Spleen (tissue), 11 donors: ENCODE results near the gene FAM53B. TPM values are rescaled to one million over a fixed set of nuclear protein-coding genes. Genes with fewer than 3 reads are reported as not detected.

Experiments used
- DNase-seq: peaks from one replicate; pipeline ENCODE4 v3.0.0-alpha.2; 2020
- H3K27ac ChIP-seq, 8 donors: fragments of 200-600 bp; sonication (generic) in 7 of 8; 1 replicate in 4 of 8; 2 replicates in 4 of 8; pipeline versions ENCODE4 v1.5.0 to v1.8.0; 2016 to 2021; ENCODE audit warnings: inconsistent platforms in 4 of 8, mild to moderate bottlenecking in 4 of 8, moderate library complexity in 1 of 8
- H3K27me3 ChIP-seq, 7 donors: fragments of 200-600 bp; sonication (generic) in 6 of 7; replicated peaks in 1 of 7; 1 replicate in 4 of 7; 2 replicates in 3 of 7; pipeline versions ENCODE4 v1.5.0 to v1.8.0; 2016 to 2021; ENCODE audit warnings: inconsistent platforms in 3 of 7, mild to moderate bottlenecking in 1 of 7
- H3K36me3 ChIP-seq, 6 donors: fragments of 200-600 bp; sonication (generic) in 5 of 6; 1 replicate in 4 of 6; 2 replicates in 2 of 6; pipeline versions ENCODE4 v1.5.0 to v1.8.0; 2016 to 2021; ENCODE audit warnings: inconsistent platforms in 2 of 6
- H3K4me1 ChIP-seq, 6 donors: fragments of 200-600 bp; sonication (generic) in 5 of 6; 1 replicate in 3 of 6; 2 replicates in 3 of 6; pipeline versions ENCODE4 v1.5.0 to v1.8.0; 2016 to 2021; ENCODE audit warnings: inconsistent platforms in 3 of 6
- H3K4me3 ChIP-seq, 8 donors: fragments of 200-600 bp; sonication (generic) in 7 of 8; 1 replicate in 4 of 8; 2 replicates in 4 of 8; pipeline versions ENCODE4 v1.5.0 to v1.8.0; 2016 to 2021; ENCODE audit warnings: inconsistent platforms in 4 of 8, mild to moderate bottlenecking in 4 of 8, moderate library complexity in 2 of 8
- H3K9me3 ChIP-seq, 8 donors: fragments of 200-600 bp; sonication (generic) in 7 of 8; 1 replicate in 4 of 8; 2 replicates in 4 of 8; pipeline versions ENCODE4 v1.5.0 to v1.8.0; 2016 to 2021; ENCODE audit warnings: inconsistent platforms in 4 of 8
- POLR2A ChIP-seq, 3 donors: fragments of 450-650 bp; IDR thresholded peaks; one replicate each; pipeline ENCODE4 v1.5.1; 2017; ENCODE audit warnings: antibody characterized with exemption in 3 of 3, mild to moderate bottlenecking in 1 of 3
- POLR2AphosphoS5 ChIP-seq, 3 donors: sonication (generic); formaldehyde crosslinking; IDR thresholded peaks; one replicate each; pipeline ENCODE4 v1.5.1; 2017; ENCODE audit warnings: antibody characterized with exemption in 3 of 3
- WGBS, 5 donors: extraction: QIAGEN DNeasy Blood & Tissue Kit in 3 of 5; methylation state at CpG; one replicate each; pipeline versions ENCODE4 v1.1.5 to v1.1.7; 2013 to 2018; 5-methylcytosine and 5-hydroxymethylcytosine counted together
- intact Hi-C: fragments of 100-400 bp; cut with DNase I; formaldehyde crosslinking; loops from one replicate; pipeline ENCODE4 v1.15.0; 2023; ENCODE audit warnings: low total_unique reads
- polyA plus RNA-seq, 3 donors: library from polyadenylated mRNA; stranded (reverse); fragments of 200-250 nt; gene quantifications; one replicate each; pipeline ENCODE4 v1.2.1, GENCODE V29; 2013
- total RNA-seq, 7 donors: library from RNA; depleted of rRNA in 3 of 7; stranded (reverse); fragments of >200 nt in 3 of 7; fragmentation: NEBNext Ultra II Directional in 4 of 7; extraction: Animal tissue kit (Norgen Biotek cat#: 25700) in 4 of 7; gene quantifications; one replicate each; pipeline versions ENCODE4 v1.1.0 to v1.2.1, GENCODE V29; 2016 to 2021
- TF ChIP-seq, protein P1 (sequence below), 11 experiments: fragments of 200-600 bp in 7 of 11; fragments of 450-650 bp in 4 of 11; sonication (generic) in 4 of 11; IDR thresholded peaks in 8 of 11; conservative IDR thresholded peaks in 3 of 11; 1 replicate in 7 of 11; 2 replicates in 4 of 11; pipeline versions ENCODE4 v1.4.0 to v1.8.0; 2016 to 2021; ENCODE audit warnings: antibody characterized with exemption in 11 of 11, inconsistent platforms in 4 of 11, mild to moderate bottlenecking in 1 of 11
- donor health status: healthy with polysubstance abuse.
- donor health status: DM: no; HTN: no; CAD: no; lungs with moderate emphysema.
- donor health status: DM: no; HTN: no; CAD: no.
- donor health status: Bipolar disorder and iron deficiency.
- donor health status: healthy.
- donor health status: DM: no; HTN: no; CAD: no.
- donor health status: DM: yes; HTN: yes; CAD: no.

The FAM53B gene
- total and polyA plus RNA-seq, 10 donors, result 13.3 to 94.0 (median 56.2) TPM

DNA sequence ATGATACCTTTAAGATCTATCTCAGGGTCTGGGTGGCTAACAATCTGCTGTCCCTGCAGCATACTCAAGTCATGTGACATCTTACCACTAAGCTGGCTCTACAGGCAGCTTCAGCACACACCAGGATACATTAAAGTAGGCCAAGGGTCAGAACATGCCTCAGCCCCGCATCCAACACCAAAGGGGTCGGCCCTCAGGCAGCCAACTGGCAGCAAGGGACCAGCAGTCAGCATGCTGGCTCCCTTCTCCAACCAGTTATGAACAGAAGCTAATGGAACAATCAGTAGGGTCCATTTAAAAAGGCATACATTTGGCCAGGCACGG, 37.1 kb downstream of the FAM53B start:
- peaks cover 0 to 50% (median 15%) of the 10 kb centered on the region in 6 donors for H3K36me3 ChIP-seq
- intact Hi-C loops, result no loop called here
- H3K27ac ChIP-seq, result peak overlapping the region in 7 of 8 donors; percentile 71 to 95 (median 87)
- TF ChIP-seq POLR2AphosphoS5 (IDR thresholded peaks at IDR 0.05), result no peak
- TF ChIP-seq POLR2A (IDR thresholded peaks at IDR 0.05), result no peak
- TF ChIP-seq, protein P1, sequence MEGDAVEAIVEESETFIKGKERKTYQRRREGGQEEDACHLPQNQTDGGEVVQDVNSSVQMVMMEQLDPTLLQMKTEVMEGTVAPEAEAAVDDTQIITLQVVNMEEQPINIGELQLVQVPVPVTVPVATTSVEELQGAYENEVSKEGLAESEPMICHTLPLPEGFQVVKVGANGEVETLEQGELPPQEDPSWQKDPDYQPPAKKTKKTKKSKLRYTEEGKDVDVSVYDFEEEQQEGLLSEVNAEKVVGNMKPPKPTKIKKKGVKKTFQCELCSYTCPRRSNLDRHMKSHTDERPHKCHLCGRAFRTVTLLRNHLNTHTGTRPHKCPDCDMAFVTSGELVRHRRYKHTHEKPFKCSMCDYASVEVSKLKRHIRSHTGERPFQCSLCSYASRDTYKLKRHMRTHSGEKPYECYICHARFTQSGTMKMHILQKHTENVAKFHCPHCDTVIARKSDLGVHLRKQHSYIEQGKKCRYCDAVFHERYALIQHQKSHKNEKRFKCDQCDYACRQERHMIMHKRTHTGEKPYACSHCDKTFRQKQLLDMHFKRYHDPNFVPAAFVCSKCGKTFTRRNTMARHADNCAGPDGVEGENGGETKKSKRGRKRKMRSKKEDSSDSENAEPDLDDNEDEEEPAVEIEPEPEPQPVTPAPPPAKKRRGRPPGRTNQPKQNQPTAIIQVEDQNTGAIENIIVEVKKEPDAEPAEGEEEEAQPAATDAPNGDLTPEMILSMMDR (IDR thresholded peaks at IDR 0.05 in 8 of 11, conservative IDR thresholded peaks at IDR 0.05 in 3 of 11), result no peak
- peak overlapping the region in 1 of 8 donors; percentile 40 for H3K4me3 ChIP-seq
- WGBS, 5 donors, result 76 to 91% (median 84%) methylated on average over 3 of the region's 3 CpGs
- peaks cover 86 to 100% (median 100%) of the 10 kb centered on the region in 6 donors for H3K4me1 ChIP-seq
- peak; percentile 59 for DNase-seq
- H3K27me3 ChIP-seq, result no peaks in the 10 kb centered on the region
- H3K9me3 ChIP-seq, result no peaks in the 10 kb centered on the region

DNA sequence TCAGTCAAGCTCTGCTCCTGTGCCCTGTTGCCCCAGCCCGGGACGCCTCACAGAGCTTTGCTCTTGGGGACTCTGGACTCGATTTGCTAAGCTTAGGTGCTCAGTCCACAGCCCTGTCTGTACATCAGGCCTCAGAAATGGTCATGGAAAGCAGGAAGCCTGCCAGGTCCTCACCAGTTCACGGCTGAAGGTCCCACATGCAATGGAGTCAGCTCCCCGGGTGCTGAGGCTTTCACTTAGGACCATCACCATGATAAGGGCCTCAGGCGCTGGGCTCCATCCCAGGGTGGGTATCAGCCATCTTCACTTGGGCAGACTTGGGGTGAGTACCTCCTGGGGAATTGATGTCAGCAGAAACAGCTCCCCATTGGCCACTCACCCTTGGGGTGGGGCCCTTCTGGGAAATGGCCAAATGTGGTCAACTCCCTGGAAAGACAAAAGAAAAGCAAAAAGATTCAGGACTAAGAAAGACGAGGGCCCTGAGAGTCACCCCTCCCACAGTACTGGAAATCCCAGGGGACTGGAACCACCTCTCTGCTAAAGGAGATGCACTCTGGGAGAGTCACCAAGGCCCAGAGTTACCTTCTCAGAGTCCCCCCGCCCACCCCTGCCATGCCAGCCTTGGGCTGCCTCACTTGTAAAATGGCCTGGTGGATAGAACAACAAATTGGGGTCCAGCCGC, 37.6 kb downstream of the FAM53B start:
- intact Hi-C loops, result no loop called here
- TF ChIP-seq POLR2A (IDR thresholded peaks at IDR 0.05) (no peak), POLR2AphosphoS5 (IDR thresholded peaks at IDR 0.05) (no peak)
- TF ChIP-seq, protein P1 (IDR thresholded peaks at IDR 0.05 in 8 of 11, conservative IDR thresholded peaks at IDR 0.05 in 3 of 11), result no peak

DNA sequence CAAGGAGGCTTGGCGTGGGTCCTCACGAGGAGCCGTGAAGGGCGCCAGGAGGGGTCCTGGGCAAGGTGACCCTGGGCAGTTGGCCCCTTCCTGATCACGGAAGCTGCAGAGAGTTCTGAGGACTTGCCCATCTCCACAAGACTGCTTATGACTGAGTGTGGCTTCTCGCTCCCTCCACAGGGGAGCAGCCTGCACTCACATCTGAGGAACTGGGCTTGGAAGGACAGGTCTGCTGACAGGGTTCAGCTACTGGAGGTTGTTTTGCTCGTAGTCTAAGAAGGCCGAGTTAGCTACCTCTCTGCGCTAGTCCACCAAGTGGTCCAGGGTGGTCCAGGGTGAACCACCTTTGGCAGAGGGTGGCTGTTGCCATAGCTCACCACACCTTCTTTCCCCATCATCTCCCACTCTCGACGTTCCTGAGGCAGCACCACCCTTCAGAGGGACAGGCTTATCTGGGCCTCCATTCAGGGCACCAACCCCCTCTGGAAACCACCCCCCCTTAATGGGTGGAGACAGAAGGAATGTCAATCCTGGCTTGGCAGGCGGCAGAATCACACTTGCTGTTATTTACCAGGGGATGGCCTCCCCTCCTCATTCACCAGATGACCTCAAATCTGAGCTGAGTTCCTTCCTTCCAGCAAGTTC, 38.2 kb downstream of the FAM53B start:
- H3K4me1 ChIP-seq, result peaks cover 97 to 100% (median 100%) of the 10 kb centered on the region in 6 donors
- intact Hi-C loops, result no loop called here
- WGBS, 5 donors, result 78 to 88% (median 84%) methylated on average over 9 to 12 of the region's 12 CpGs

More for the DNA sequence above, 37.6 kb downstream of the FAM53B start:
- peak; percentile 70 for DNase-seq
- Histone ChIP-seq H3K27me3 (no peaks in the 10 kb centered on the region), H3K9me3 (no peaks in the 10 kb centered on the region), H3K27ac (peak overlapping the region; percentile 0 to 95 (median 86)), H3K4me1 (peaks cover 91 to 100% (median 100%) of the 10 kb centered on the region in 6 donors), H3K36me3 (peaks cover 0 to 46% (median 15%) of the 10 kb centered on the region in 6 donors), H3K4me3 (peak overlapping the region in 1 of 8 donors; percentile 40)
- WGBS, 5 donors, result 79 to 88% (median 84%) methylated on average over 8 to 9 of the region's 9 CpGs

More for the DNA sequence above, 38.2 kb downstream of the FAM53B start:
- peak; percentile 71 for DNase-seq
- H3K9me3 ChIP-seq, result no peaks in the 10 kb centered on the region
- peak overlapping the region; percentile 0 to 95 (median 86) for H3K27ac ChIP-seq
- peaks cover 0 to 46% (median 15%) of the 10 kb centered on the region in 6 donors for H3K36me3 ChIP-seq
- H3K4me3 ChIP-seq, result no peak overlapping the region
- H3K27me3 ChIP-seq, result no peaks in the 10 kb centered on the region
- TF ChIP-seq, protein P1 (IDR thresholded peaks at IDR 0.05 in 8 of 11, conservative IDR thresholded peaks at IDR 0.05 in 3 of 11), result no peak
- TF ChIP-seq POLR2AphosphoS5 (IDR thresholded peaks at IDR 0.05), result peak in 1 of 3 donors; percentile 29
